ENCODE results near the gene KRTAP23-1. TPM values are rescaled to one million over a fixed set of nuclear protein-coding genes. Genes with fewer than 3 reads are reported as not detected.

Gene KRTAP23-1
- total RNA-seq, 4 donors from 2014 or later = not detected

- TF ChIP-seq, protein P1, sequence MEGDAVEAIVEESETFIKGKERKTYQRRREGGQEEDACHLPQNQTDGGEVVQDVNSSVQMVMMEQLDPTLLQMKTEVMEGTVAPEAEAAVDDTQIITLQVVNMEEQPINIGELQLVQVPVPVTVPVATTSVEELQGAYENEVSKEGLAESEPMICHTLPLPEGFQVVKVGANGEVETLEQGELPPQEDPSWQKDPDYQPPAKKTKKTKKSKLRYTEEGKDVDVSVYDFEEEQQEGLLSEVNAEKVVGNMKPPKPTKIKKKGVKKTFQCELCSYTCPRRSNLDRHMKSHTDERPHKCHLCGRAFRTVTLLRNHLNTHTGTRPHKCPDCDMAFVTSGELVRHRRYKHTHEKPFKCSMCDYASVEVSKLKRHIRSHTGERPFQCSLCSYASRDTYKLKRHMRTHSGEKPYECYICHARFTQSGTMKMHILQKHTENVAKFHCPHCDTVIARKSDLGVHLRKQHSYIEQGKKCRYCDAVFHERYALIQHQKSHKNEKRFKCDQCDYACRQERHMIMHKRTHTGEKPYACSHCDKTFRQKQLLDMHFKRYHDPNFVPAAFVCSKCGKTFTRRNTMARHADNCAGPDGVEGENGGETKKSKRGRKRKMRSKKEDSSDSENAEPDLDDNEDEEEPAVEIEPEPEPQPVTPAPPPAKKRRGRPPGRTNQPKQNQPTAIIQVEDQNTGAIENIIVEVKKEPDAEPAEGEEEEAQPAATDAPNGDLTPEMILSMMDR (IDR thresholded peaks at IDR 0.05; ENCODE audit: low read depth) = no peak
Measured at GRCh38 chr21:30336596-30336995, 11.8 kb downstream of the KRTAP23-1 start.

GRCh38 chr21:30333736-30334135, 14.7 kb downstream of the KRTAP23-1 start:
- TF ChIP-seq, protein P1 (IDR thresholded peaks at IDR 0.05; ENCODE audit: low read depth) = no peak

GRCh38 chr21:30332681-30333080, 15.7 kb downstream of the KRTAP23-1 start:
- TF ChIP-seq, protein P1 (IDR thresholded peaks at IDR 0.05; ENCODE audit: low read depth) = no peak

DNA sequence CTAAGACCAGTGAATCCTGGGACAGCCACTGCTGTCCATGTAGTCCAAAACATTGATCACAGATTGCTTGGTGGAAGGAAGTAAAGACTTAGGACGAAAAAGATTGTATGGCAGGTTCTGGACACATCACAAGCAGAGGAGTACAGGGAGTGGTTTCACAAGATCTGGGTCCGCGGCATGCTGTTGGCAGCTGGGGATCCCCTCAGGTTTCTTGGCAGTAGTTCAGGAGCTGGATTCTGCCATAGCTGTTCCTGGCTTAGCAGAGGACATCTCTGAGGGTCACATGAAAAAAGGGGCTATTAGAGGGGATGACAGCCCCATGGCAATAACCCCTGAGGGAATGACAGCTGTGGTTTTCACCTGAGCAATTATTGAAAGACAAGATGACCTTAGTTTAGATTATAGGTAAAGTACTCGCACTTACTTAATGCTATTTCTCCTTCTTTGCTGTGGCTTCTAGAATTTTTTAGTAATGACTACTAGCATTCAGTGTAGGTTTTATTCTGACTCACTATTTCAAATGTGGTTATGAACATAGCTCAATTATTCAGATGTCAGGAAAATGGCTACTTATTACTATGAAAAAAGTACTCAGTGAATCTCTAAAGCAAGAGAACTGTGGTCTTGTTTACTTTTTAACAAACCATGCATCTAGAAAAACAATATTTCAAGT, 19.1 kb downstream of the KRTAP23-1 start:
- TF ChIP-seq, protein P1 (IDR thresholded peaks at IDR 0.05; ENCODE audit: low read depth) = no peak

DNA sequence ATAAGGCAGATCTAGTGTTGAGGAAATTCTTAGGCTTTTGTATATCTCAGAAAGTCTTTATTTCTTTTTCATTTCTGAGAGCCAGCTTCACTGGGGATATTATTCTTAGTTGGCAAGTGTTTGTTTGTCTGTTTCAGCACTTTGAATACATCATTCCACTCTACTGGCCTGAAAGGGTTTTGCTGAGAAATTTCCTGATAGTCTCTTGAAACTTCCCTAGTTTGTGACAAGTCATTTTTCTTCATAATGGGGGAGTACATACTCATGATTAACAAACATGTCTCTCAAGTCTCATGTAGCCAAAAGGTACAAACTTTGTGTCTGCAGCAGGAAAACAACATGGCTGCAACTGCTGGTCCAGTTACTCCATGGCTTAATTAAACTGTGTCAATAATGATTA, 22.0 kb downstream of the KRTAP23-1 start:
- TF ChIP-seq, protein P1 (IDR thresholded peaks at IDR 0.05; ENCODE audit: low read depth) = no peak

DNA sequence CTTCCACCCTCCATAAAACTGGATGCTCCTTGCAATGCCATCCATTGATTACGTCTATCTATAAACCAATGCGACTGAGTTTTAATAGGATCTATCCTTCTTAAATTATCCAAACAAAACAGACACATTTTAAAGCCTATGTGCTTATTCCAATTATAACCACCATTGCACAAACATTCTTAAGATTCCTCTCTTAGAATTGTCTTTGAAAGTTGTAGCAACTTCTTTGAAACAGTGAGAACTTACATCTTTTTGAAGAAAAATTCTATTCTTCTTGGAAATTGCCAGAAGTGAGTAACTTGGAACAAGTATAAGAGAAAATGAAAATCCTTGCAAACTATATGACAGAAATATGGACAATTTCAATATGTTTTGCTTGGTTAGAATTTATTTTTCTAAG, 28.2 kb downstream of the KRTAP23-1 start, which contains the start of gene KRTAP26-1:
TSS of gene KRTAP26-1 (minus strand) at position 101 of the 400 bp plus-strand sequence. CDS start 280 bp downstream, outside the sequence.
- TF ChIP-seq, protein P1 (IDR thresholded peaks at IDR 0.05; ENCODE audit: low read depth) = no peak

GRCh38 chr21:30315701-30316100, 32.7 kb downstream of the KRTAP23-1 start:
- TF ChIP-seq, protein P1 (IDR thresholded peaks at IDR 0.05; ENCODE audit: low read depth) = no peak

All from subcutaneous adipose tissue (tissue), 4 donors.